Stimulated activated CD4-positive, alpha-beta T cell treated with anti-CD3 and anti-CD28 coated beads, Interleukin-12 subunit alpha, Interleukin-12 subunit beta, amount 100 ng/mL, for 48 hours (primary cell): Measurements from ENCODE around the gene MEGF11.

Source experiments
- DNase-seq, 3 donors: peaks; one replicate each; pipeline ENCODE4 v3.0.0-alpha.2; 2020; ENCODE audit warnings: low read depth in 2 of 3, low spot score in 1 of 3

Gene MEGF11

DNA sequence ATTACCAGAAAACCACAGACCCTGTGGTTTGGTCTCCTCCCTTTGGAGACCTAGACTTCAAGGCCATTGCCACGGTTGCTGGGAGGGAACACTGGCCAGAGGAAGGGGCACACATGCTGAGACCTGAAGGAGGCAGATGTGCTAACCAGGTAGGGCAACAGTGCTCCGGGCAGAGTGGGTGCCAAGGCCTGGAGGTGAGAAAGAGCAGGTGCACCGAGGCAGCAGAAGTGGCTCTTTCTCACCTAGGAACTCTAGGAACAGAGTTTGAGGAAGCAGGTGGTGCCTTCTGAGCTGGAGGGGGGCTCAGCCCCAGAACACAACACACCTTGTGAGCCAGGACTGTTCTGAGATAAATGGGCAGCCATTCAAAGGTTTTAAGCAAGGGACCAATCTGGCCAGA, 106.1 kb downstream of the MEGF11 start:
- no peak for DNase-seq

DNA sequence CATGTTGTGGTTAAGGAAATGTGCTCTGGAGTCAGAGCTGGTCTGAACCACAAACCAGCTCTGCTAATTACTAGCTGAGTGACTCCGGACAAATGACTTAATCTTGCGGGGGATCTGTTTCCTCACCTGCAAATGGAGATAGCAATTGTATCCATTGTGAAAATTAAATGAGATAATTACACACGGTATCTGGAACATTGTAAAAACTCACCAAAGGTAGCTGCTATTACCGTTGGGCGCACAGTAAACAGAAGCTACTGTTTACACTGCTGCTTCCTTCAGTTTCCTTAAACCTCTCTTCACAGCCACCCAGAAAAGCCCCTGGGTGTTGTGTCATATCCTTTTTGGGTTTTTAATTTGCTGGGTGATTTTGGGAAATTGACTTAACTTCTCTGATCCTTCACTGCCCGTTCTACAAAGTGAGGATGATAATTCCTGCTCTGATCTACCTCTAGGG, 107.8 kb downstream of the MEGF11 start:
- no peak for DNase-seq

DNA sequence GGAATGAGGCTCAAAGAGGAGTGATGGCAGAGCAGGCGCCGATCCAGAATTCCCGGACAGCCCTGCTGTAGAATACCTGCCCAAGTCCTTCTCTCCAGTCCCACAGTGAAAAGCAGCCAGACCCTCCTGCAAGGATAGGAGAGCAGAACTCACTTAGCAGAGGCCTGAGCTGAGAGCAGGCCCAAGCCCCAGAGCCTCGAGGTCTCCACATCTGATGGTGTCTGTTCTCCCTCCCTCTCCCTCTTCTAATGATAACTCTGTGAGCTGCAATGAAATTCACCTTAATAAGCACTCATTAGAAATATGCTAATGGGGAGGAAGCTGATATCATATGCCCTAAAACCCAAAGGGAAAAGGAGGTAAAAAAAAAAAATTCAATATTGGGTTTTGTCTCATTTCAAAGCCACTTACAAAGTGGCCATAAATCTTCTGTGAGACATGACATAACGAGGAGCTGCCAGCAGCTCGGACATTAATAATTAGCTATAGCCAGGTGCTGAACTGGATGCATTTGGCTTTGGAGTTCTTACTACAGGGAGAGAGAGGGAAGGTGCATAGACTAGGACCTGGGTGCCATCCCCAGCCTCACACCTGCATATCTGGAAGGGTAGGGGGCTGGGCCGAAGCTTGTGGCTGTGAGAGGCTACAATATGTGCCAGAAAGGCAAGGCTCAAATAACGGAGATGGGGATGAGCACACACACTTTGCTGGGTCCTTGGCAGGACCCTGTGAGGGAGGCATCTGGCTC, 108.4 kb downstream of the MEGF11 start:
- no peak for DNase-seq

DNA sequence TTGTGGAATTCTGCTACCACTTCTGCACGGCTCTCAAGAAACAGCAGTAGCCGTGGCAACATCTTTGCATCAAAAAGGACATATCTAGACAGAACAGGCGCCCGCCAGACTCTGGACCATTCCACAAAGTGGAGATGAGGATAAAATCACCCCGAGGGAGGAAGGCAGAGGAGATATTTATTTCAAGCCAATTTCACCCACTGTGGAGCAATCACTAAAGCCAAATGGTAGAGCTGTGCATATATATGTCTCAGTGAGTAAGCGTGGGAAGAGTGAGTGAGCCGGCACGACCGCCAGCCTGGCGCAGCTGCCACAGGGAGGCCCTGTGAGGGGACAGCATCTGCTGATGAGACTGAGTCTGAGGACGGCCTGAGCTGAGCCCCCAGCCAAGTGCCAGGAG, 111.3 kb downstream of the MEGF11 start:
- DNase-seq, result no peak

DNA sequence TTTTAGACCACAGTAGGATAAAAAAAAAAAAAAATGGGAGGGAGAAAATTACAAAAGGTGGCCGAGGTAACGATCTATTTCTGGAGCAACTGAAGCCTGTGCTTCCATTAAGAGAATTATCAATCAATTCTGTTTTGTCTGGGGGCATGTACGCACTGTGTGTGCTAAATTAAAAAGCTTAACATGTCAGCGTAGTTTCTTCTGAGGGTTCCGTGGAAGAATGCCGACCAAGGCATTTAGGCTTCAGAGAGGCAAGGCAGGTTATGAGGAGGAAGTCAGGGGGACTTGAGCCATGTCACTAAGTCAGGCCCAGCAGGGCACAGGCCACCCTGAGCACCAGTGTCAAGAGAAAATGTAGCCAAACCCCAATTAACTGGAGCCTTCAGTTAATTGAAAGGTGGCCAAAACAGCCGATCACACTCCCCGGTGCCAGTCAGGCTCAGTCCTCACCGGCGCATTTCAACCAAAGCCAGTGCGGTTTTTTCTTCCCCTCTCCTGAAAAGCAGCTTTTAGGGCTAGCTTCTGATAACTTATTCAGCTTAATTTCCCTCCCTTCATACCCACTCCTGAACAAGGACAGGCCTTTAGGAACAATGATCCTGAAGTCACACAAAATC, 113.9 kb downstream of the MEGF11 start:
- DNase-seq, result no peak

DNA sequence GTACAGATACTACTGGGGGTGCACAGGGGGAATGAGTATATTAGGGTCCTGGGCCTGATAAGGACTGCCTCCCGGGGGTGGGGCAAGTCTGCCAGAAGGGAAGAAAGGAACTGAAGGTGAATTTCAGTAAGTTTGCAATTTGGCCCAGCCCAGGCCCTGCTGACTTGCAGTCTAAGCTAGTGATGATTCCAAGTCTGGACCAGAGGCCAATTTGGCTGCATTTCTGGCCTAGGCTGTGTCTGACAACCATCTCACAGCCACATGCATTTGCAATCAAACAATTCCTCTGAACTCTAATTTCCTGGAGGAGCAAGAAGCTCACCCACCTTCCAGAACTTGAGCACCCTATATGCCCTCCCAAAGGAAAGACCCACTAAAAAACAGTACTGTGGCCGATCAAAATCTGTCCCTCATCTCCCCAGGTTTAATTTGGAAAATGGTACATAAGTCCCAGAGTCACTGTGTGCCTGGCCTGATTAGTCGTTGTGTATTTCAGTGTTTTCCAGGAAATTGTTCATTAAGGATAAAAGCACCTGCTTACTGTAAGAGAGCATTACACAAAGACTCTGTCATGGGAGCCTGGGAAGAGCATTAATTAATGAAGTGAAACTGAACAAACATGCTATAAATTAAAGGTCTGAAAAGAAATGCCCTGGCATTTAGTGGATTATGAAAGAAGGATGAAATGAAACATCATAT, 114.5 kb downstream of the MEGF11 start:
- DNase-seq, result no peak

DNA sequence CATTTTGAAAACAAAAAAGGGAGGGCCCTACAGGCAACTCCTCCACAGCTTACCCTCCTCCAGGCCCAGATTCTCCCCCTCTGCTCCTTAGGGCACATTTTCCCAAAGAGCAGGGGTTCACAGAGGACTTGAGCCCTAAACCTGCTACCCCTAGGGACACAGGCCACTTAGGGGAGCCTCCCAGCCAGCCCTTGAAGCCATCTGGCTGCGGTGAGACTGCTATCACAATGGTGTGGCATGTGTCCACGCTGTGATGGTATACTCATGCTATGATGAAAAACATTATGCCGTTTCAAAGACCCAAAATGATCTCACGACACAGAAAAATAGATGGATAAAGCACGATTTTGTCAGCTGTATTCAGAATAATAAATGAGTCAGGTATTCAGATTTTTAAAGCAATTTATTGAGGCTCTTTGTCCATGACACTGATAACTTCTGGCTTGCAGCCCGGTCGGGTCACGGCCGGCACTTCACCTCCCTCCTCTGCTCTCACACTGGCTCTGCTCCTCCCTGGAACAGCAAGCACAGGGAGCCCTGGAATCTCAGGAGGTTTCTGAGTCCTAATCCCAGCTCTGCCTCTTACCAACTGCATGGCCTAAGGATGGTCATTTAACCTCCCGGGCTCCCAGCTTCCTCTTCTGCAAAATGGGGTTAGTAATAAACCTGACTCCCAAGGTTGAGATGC, 115.3 kb downstream of the MEGF11 start:
- no peak for DNase-seq

DNA sequence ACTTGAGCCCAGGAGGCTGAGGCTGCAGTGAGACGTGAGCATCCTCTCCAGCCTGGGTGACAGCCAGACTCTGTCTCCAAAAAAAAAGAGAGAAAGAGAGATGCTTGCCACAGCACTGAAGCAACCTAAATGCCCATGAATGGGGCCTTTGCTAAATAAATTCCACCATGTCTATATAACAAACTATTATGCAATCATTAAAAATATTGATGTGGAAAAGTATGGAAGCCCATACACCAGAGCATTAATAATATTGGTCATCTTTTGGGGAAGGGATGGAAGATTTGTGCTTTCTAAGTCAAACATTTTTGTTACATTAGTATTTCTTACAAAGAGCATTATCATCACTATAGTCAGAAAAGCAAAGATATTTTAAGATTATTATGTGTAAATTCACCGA, 116.6 kb downstream of the MEGF11 start:
- no peak for DNase-seq

DNA sequence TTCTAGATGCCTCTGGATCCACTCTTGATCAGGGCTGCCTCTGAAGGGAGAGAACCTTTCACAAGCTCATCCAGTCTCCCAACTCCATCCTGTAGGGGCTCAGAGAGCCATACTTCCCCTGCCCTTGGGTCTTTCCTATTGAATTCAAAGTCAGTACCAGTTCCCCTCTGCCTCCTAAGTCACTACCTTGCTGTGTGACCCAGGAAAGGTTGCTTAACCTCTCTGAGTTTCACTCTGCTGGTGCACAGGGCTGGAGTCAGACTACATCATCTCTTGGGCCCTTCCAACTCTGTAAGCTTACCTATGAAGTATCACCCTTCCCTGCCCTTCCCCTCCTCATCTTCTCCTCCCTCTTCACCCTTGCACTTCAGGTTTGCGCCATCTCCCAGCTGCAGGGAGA, 117.9 kb downstream of the MEGF11 start:
- DNase-seq, result no peak

DNA sequence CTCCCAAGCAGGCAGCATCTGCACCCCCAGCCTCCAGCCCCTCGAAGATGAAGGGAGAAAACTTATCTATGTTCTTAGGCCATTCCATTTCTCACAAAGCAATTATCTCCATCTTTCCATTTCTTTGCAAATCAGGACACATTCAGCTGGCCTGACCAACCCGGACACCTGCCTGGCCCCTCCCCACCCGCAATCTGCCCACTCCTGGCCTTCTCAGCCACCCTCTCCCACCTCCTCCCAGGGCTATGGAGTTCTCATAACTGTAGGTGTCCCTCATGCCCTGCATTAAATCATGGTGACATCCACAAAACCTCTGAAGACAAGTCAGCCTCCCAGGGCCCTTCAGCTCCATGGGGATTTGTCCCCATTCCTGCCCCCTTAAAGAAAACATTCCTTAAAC, 119.3 kb downstream of the MEGF11 start:
- DNase-seq, result no peak

DNA sequence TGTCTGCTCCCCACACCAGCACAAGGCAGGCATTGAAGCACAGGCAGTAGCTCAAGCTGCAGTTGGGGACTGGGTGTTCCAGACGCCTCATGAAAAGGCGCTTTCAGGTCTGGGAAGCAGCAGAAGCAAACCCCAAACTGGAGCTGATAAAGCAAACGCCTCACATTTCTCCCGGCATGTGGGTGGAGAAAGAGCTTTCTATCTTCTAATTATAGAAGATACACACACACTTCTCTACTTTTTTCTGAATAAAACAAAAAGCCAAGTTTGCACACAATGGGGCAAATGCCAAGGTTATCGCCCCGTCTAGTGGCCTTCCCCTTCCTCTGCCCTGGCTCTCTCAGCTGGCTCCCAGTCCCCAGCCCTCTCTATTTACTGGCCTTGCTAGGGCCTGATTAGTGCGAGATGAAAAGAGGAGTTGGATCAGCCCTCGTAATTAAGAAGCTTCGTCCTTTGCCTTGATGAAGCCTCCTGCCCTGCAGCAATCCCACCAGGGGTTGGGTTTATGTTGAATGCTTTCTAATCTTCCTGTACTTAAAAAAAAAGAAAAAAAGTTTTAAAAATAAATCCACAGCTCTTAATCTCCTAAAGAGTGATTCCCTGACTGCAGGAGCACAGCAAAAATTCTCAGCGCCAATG, 120.2 kb downstream of the MEGF11 start:
- no peak for DNase-seq

DNA sequence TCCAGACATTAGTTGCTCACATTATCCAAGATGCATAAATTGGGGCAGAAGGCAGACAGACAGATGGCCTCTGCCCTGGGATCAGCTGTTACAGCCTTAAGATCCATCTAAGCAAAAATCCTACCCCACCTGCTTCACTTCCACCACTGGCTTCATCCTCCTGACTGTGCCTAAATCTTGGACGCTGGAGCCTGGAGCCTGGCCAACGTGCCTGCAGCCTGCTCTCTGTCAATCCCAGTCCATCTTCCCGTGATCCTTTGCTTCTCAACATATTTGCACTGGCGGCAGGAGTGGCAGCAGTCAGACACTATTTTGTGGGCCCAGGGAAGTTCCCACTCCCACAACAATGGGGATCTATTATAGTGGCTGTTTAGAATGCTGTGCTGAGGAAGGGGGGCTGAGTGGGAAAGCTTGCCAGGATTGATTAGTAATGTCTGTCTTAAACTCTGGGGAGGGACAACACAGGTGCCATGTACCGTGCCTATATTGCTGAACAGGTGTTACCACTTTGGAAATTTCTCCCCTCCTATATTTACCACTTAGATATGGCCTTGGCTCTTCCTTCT, 121.2 kb downstream of the MEGF11 start:
- no peak for DNase-seq

DNA sequence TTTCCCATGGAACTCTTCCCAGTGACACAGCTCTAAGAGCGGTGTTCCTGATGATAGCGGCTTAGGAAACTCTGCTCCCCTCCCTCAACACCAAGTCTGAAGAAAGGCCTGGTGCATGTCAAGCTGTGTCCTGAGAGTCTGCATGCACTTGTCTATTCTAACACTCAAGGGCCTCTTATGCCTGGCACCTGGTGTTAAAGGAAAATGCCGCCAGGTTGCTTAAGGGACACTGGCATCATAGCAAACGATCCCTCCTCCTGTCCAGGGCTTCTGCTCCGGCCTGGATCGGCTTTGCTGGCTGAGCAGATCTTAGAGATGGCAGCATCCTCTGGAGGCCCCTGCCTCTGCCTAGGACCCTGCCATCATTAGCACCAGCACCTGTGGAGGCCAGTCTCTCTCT, 121.7 kb downstream of the MEGF11 start:
- no peak for DNase-seq

DNA sequence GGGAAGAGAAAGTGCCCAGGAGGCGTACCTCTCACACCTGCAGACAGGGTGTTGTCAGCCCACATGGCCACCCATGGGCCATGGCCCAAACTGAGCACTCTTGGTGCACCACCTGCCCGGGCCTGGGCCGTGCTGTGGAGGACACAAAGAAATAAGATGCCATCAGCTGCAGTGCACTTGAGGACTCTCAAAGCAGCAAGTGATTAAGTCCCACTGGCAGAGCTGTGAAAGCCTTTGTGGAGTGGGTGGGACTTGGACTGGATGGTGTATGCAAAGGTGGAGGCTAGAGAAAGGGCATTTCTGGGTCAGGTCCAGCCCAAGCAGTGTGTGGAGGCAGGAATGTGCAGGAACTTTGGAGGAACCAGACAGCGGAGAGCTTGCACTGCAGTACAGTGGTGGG, 122.3 kb downstream of the MEGF11 start:
- no peak for DNase-seq

DNA sequence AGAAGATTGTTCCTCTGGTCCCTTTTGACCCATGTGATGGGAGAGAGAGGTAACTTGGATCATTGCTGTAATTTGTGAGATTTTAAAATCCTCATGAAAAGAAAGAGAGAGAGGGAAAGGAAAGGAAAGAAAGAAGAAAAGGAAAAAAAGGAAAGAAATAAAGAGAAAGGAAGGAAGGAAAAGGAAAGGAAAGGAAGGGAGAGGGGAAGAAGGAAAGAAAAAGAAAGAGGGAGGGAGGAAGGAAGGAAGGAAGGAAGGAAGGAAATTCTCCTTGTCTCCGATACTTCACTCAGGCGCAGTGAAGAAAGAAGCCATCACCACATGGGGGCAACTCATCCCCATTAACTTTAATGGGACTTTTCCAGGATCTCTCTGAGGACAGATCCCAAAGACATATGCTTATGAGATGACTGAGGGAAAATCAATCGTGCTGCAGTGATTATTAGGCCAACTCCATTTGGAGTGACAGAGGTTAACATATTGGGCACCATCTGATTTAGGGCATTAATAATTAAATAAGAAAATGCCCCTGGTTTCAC, 123.0 kb downstream of the MEGF11 start:
- no peak for DNase-seq

DNA sequence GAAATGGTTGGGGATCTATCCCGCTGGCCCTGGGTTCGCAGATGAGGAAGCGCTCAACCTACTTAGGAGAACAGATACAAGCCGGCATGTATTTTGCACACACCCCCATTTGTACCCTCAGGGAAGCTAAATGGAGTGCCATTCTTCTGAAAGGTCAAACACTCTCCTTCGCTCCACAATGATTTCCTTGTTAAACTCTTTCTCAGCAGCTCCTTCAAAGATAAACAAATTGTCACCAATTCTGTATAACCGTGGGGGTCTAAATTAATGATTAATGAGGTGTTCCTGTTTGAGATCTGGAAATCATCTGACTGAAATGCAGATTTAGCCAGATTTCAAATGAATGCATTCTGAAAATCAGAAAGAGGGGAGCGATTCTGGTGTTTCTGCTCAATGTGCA, 124.0 kb downstream of the MEGF11 start:
- no peak for DNase-seq

DNA sequence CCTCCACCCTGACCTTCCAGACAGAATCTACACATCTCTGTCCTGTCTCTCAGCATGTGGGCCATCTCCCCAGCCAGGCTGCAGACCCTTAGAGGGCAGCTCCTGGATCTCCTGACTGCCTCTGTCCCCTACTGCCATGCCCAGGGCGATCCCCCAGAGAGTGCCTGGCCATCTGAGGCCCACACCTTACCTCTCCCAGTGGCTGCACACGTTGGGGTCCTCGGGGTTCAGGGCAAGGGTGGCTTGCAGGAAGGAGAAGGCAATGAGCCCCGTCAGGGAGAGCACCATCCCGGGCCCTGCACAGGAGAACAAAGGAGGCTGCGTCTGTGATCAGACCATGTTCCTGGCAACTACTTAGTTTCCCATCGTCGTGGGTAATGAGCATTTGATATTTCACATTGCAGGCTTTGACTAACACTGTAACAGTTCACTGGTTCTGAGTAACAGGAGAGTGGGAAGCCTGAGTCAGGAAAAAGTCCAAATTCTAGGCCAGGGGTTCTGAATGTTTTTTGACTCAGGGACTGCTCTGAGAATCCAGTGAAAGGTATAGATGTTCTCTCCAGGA, 125.4 kb downstream of the MEGF11 start:
- DNase-seq, result no peak

DNA sequence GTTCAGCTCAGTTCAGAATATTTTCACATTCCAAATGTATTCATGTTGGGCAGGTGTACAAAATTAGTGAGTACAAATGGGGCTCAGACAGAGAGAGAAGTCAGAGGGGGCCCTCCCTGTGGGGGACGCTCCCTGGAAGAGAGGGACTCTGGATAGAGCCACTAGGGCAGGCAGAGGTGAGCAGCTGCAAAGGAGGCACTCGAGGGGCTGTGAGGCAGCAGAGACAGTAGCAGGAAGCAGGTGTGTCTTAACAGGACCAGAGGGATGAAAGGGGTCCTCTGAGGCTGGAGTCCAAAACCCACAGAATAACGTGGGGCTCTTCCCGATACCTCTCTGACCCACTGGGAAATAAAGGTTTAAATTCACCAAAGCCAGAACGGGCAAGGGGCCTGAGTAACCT, 127.1 kb downstream of the MEGF11 start:
- no peak for DNase-seq

DNA sequence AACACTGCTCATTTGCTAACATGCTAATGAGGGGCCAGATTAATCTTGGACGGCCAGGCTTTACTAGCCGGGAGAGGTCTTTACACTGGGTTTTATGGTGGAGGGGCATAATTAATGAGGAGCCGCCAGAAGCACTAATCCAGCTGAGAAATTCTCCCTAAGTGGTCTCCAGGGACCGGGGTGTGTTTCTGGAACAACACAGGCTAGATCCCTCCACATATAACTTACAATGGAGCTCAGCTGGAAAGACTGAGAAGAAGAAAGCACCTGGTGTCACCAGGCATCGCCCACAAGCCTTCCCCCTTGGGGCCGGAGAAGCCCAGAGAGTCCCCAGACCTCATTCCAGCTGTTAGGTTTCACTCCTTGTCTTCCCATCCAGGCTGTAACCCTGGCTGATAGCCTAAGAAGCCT, 127.5 kb downstream of the MEGF11 start:
- DNase-seq, result no peak

DNA sequence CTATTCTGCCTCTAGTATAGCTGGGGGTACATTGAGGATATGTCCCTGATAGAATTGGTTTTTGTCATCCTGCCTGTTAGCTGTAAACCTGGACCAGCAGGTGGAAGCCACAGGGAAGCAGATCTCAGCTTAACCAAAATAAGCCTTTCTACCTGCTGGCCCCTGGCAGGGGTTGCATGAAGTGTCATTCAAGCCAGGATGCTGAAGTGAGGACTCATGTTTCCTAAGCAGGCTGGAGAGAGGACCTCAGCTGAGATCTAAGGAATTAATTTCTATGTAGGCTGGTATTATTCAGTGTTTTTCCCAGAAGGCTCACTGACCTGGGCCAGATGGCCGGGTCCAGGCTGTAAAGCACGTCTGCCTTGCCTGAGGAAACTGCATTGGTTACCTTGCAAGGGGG, 128.9 kb downstream of the MEGF11 start:
- DNase-seq, result no peak
